Stimulated activated CD8-positive, alpha-beta memory T cell treated with anti-CD3 and anti-CD28 coated beads, Interleukin-4, amount 100 ng/mL, for 24 hours (primary cell): Measurements from ENCODE around the gene MARVELD2.
"Not testable (repeated sequence)": the region's sequence is repeated elsewhere in the genome, so short reads cannot be mapped to it uniquely, and the experiment has no call there.

Source experiments
- DNase-seq: peaks from one replicate; pipeline ENCODE4 v3.0.0-alpha.2; 2020; ENCODE audit warnings: low read depth

MARVELD2 gene

DNA sequence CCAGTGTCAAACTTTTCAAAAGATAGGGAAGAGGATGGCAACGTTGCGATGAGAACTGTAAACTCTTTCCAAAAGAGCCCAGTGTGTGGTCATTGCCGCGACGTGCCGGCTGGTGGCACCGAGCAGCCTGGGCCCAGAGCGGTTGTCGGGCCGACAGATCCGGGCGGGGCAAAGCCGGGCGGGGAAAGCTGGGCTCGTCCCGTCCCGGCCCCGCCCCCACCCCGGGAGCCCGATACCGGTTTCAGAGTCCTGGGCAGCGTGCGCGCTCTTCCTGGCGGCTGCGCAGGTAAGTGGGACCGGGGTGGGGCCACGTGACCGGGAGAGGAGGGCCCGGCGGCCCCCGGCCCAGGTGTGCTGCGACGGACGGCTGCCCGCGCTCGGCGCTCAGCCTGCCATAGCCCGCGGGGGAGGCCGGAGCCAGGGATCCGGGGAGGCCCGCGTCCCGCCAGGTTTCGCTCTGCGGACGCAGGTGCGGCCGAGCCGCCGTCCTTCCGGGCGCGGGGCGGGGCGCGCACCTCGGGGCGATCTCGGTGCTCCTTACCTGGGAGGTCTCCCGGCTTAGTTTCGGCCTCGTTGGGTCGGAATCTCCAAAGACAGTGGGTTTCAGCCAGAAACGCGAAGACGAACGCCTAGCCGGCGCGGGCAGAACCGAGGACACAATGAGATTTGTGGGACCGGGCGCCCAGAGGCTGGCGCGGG, at the start of gene MARVELD2:
Gene MARVELD2 (plus strand): TSS at position 232 of the 699 bp plus-strand sequence. CDS start 4,270 bp downstream, outside the sequence.
- peak; percentile 7 for DNase-seq

- no peak for DNase-seq
Observed at GRCh38 chr5:69367697-69368279, 47.1 kb upstream of the MARVELD2 start.

DNA sequence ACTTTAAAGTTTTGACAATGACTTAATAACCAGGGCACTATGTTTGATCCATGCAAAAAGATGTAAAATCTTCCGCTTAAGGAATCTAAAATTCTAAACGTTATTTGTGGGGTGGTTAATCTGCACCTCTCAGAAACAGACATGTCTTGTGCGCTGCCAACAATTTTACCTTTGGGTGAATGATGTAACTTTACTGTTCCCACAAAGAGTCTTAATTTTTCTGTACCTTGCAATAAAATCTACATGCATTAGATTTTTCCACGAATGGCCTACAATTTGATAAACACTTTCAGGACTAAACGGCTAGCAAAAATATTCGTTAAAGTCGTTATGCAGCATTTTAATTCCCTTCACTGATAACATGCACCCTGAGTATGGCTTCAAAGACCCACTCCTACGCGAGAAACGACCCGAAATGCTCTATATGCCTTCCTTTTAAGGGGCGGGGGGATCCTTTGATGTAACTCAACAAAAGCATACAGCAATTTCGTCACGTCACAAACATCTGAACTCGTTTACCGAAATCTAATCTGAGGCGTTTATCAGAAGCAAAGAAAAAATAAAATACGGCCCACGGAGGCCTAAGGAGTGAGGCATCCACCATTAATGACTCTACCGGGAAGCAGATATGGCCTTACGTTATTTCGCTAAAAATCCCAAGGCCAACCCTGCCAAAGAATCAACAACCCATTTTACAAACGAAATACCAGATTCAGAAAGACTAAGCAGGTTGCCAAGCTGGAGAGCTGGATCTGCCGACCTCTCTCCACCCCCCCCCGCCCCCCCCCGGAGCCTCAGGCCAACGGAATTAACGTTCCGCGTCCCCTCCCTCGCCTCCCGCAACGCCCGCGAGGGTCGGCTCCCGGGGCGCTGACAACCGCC, 46.2 kb upstream of the MARVELD2 start:
- DNase-seq, result no peak

DNA sequence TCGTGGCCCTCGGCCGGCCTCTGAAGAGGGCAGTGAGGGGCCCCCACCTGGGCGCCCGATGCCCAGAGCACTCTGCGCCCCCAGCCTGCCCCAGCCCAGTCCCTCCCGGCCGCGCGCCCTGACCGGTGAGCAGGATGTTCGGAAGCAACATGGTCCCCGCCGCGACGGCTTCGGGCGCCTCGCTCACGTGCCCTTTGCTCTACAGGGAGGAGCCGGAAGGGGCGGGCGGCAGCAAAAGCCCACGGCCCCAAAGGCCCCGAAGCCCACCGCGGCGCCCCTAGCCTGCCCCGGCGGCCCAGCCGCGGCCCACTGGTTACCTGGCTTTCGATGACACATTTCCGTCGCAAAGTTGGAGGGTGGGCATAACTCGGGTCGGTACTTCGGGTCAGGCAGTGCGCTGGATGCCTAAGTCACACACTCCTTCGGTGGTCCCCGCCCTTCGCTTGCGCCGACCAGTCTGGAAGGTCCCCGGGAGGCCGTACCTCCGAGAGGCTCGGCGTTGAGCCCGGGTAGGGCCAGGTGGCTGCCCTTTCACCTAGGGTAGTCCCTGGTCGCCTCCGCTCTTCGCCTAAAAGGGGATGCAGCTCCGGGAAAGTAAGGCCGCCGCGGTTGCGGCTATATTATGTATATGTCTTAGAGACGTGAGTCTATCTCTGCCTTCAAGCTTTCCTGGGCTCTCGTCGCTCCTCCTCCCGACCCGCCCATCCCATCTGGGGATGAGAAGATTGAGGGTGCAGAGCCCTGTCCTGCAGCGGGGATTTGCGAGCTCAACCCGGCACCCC, 45.4 kb upstream of the MARVELD2 start, which contains the start of the genes AK6, RAD17 and TAF9:
Gene AK6 (minus strand): TSS at position 181 of the 782 bp plus-strand sequence. CDS start 30 bp downstream, at position 151.
Gene RAD17 (plus strand): TSS at position 479 of the 782 bp plus-strand sequence. CDS start 2,391 bp downstream, outside the sequence.
Gene TAF9 (minus strand): TSS at position 181 of the 782 bp plus-strand sequence. CDS start 3,783 bp downstream, outside the sequence.
- peak; percentile 91 for DNase-seq

DNA sequence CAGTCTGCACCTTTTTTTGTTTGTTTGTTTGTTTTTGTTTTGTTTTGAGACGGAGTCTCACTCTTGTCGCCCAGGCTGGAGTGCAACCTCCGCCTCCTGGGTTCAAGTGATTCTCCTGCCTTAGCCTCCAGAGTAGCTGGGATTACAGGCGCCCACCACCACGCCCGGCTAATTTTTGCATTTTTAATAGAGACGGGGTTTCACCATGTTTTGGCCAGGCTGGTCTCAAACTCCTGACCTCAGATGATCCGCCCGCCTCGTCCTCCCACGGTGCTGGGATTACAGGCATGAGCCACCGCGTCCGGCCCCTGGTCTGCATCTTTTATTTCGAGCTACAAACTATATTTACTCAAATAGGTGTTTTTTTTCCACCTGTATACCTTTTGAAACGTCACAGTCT, 44.6 kb upstream of the MARVELD2 start:
- not testable (repeated sequence) for DNase-seq

- no peak for DNase-seq
Observed at GRCh38 chr5:69372394-69372793, 42.5 kb upstream of the MARVELD2 start.

- no peak for DNase-seq
Observed at GRCh38 chr5:69374911-69375446, 39.9 kb upstream of the MARVELD2 start.

DNA sequence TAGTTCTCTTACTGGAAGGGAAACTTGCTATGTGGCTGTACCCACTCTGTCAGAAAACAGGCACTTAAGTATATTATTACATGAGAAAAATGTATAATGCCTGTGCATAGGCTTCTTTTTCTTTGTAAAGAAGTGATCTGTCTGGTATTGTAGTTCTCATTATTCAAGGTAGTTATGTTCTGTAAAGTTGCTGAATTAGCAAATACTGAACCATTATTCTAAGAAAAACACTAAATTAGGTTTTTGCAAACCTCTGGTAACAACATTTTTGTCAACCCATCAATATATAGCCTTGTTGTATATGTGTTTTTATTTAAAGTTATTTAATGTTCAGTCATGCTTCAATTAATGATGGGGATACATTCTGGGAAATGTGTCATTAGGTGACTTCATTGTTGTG, 36.5 kb upstream of the MARVELD2 start:
- DNase-seq, result no peak

DNA sequence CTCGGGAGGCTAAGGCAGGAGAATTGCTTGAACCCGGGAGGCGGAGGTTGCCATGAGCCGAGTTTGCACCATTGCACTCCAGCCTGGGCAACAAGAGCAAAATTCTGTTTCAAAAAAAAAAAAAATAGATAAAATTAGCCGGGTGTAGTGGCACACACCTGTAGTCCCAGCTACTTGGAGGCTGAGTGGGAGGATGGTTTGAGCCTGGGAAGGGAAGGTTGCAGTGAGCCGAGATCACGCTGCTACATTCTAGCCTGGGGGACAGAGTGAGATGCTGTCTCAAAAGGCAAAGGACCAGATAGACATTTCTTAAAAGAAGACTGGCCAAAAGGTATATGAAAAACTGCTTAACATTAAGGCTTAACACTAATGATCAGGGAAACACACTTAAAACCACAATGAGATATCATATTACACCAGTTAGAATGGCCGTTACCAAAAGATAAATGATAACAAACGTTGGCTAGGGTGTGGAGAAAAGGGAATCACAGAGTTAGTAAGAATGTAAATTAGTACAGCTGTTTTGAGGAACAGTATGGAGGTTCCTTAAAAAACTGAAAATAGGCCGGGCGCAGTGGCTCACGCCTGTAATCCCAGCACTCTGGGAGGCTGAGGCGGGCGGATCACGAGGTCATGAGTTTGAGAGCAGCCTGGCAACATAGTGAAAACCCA, 10.1 kb upstream of the MARVELD2 start:
- no peak for DNase-seq

DNA sequence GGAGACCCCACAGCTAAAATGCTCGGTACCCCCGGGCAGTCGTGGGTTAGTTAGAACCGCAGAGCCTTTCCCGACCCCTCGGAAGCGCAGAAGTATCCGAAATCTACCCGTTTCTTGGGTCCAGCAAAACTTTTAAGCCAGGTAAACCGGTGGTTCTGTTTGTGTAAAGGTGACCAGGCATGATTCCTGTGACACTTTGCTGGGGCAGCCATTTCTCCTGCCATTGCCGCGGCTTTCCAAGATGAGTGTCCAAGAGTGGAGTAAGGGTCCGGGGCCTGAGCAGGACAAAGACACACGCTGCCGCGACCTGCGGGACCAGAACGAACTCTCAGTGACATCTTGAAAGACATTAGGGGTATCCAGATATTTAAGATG, 655 bp downstream of the MARVELD2 start:
- DNase-seq, result no peak

DNA sequence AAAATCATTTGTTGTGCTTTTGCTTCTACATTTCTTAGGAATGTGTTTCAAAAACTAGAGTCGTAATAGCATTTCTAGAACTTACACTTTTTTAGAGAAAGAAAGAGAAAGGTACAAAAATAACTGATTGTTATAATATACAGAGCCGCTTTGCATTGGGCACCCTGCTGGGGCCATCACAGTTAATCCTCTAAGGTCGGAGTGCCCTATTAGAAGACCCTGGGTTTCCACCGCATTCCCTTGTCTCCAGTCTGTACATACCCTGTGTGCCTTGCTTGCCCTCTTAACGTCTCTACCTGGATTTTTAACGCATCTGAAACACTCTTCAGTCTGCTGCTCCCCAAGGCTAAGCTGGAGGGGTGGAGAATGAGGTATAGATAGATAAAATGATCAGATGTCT, 1.3 kb downstream of the MARVELD2 start:
- DNase-seq, result no peak

DNA sequence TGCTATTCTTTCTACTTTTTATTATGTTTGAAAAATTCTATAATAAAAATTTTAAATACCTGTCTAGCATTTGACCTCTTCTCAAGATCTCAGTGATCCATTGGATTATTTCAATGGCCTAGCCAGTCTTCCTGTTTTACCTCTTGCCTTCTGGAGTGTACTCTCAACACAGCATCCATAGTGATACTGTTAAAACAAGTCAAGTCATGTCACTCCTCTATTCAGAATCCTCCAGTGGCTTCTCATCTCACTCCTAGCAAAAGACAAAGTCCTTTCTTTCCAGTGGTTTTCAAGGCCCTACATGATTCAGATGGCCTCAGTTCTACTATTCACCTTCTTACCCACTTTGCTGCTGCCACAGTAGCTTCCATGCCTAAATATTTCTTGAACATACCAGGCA, 1.8 kb downstream of the MARVELD2 start:
- no peak for DNase-seq

DNA sequence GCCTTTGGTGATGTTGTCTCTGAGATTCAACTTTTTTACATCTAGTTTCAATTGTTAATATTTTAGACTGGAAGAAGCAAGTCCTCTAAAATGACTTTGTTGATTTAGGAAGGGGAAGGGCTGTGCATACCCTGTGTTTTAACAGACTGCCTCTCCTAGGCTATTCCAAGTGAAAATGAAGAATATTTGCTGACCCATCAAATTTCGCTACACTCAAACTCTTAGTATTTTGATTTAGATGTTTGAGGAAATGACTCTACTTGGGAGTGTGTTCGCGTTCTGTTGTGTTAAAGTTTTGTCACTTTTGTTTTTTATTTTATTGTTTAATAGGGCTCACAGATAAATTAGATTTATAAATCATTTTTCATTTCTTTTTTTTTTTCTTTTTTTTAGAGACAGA, 3.6 kb downstream of the MARVELD2 start:
- DNase-seq, result no peak

GRCh38 chr5:69431424-69432303, 16.7 kb downstream of the MARVELD2 start:
- no peak for DNase-seq

GRCh38 chr5:69432412-69433206, 17.7 kb downstream of the MARVELD2 start:
- no peak for DNase-seq

DNA sequence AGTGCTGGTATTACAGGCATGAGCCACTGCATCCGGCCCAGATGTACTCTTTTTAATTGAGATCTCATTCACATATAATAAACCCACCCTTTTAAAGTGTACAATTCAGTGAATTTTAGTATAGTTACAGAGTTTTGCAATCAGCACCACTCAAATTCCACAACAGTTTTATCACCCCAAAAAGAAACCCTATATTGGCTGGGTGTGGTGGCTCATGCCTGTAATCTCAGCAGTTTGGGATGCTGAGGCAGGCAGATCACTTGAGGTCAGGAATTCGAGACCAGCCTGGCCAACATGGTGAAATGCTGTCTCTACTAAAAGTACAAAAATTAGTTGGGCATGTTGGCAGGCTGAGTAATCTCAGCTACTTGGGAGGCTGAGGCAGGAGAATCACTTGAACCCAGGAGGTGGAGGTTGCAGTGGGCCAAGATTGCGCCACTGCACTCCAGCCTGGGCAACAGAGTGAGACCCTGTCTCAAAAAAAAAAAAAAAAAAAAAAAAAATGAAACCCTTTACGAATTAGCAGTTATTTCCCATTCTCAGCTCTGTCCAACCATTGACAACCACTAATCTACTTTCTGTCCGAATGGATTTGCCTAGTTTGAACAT, 20.5 kb downstream of the MARVELD2 start:
- not testable (repeated sequence) for DNase-seq

DNA sequence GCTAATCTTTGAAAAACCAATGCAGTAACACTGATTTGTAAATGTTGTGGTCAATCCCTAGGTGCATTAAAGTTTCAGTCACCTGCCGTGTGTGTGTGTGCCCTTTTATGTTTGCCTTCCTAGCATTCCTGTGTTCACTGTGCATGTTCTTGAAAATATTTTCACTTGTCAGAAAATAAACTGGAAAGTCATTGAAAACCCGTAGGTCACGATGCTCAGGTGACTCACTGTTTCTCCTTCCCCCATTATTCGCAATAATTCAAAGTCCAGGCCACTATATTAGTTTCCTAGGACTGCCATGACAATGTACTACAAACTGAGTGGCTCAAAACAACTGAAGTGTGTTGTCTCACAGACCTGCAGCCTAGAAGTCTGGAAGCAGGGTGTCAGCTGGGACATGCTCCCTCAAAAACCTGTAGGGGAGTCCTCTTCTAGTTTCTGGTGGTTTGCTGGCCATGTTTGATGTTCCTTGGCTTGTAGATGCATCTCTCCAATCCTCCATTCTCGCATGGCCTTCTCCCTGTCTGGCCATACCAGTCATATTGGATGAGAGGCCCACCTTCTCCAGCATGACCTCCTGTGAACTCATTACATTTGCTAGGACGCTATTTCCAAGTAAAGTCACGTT, 29.3 kb downstream of the MARVELD2 start:
- no peak for DNase-seq

GRCh38 chr5:69449511-69449910, 34.6 kb downstream of the MARVELD2 start:
- no peak for DNase-seq
